ENCODE results near the gene SPATC1L.
"Not testable (repeated sequence)": the region's sequence is repeated elsewhere in the genome, so short reads cannot be mapped to it uniquely, and the experiment has no call there.

The SPATC1L gene

GRCh38 chr21:46147429-46147828, 36.8 kb downstream of the SPATC1L start:
- not testable (repeated sequence) for H3K4me3 Mint-ChIP-seq, ATAC-seq, H3K9me3 Mint-ChIP-seq, H3K27ac Mint-ChIP-seq, H3K36me3 Mint-ChIP-seq, H3K27me3 Mint-ChIP-seq
- peaks cover 15% of the 10 kb centered on the region for H3K4me1 Mint-ChIP-seq

DNA sequence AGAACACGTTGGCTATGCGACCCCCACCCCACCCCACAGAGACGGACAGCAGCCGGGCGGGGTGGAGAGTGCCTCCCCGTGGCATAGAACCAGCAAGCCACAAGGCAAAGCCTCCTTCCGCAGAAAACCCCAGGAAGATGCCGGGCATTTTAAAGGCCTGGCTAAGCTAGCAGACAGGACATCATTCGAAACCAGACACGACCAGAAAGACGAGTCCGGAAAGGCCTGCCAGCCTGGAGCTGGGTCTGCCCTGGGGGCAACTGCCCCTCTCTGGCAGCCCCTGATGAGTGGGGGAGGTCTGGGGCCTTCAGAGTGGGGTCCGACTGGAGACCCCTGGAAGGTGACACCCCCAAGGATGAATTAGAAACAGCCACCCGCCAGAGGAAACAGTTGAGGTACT, 37.4 kb downstream of the SPATC1L start:
- Mint-ChIP-seq H3K27me3 (no peaks in the 10 kb centered on the region), H3K4me1 (peaks cover 15% of the 10 kb centered on the region), H3K27ac (no peak overlapping the region), H3K36me3 (no peaks in the 10 kb centered on the region), H3K9me3 (no peaks in the 10 kb centered on the region), H3K4me3 (no peak overlapping the region)
- ATAC-seq: no peak

DNA sequence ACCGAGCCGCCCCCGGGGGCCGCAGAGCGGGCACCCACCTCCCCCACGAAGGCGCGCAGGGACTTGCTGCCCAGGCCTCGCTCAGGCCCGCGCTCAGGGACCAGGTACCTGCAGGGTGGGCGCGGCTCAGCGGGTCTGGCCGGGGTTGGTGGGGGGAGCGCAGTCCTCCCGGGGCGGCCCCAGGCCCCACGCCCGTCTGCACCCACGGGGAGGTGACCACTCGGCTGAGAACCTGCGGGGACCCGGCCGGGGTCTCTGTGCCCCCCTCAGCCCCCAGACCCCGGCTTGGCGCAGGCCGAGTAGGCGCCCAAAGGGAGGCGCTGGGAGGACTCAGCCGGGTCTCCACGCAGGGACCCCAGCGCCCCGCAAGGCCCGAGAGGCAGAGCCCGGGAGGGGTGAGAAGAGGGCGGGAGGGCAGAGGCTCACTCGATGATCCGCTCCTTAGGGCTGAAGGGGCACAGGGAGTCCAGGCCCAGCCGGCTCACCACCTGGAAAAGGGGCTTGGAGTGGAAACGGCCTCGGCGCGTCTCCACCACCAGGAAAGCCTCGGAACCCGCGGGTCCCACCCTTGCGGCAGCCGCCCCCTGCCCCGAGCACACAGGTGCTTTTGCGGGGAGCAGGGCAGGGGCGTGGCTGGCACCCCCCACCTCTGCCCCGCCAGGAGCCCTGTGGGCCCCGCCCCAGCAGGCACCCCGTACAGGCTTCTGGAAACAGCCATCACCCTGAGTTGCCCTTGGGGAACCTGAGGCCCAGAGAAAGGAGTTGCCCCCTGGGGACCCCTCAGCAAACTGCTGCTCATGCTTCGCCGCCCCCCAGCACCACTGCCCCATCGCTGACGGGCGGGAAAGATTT, 38.2 kb downstream of the SPATC1L start:
- no peaks in the 10 kb centered on the region for H3K27me3 Mint-ChIP-seq
- peak; percentile 46 for ATAC-seq
- no peaks in the 10 kb centered on the region for H3K36me3 Mint-ChIP-seq
- H3K9me3 Mint-ChIP-seq: no peaks in the 10 kb centered on the region
- no peak overlapping the region for H3K4me3 Mint-ChIP-seq
- H3K4me1 Mint-ChIP-seq: peaks cover 15% of the 10 kb centered on the region
- H3K27ac Mint-ChIP-seq: no peak overlapping the region

GRCh38 chr21:46145159-46145839, 39.0 kb downstream of the SPATC1L start:
- no peaks in the 10 kb centered on the region for H3K9me3 Mint-ChIP-seq
- no peaks in the 10 kb centered on the region for H3K27me3 Mint-ChIP-seq
- H3K36me3 Mint-ChIP-seq: no peaks in the 10 kb centered on the region
- no peak overlapping the region for H3K4me3 Mint-ChIP-seq
- H3K4me1 Mint-ChIP-seq: peaks cover 15% of the 10 kb centered on the region
- ATAC-seq: peak; percentile 69
- peak overlapping the region; percentile 95 for H3K27ac Mint-ChIP-seq

DNA sequence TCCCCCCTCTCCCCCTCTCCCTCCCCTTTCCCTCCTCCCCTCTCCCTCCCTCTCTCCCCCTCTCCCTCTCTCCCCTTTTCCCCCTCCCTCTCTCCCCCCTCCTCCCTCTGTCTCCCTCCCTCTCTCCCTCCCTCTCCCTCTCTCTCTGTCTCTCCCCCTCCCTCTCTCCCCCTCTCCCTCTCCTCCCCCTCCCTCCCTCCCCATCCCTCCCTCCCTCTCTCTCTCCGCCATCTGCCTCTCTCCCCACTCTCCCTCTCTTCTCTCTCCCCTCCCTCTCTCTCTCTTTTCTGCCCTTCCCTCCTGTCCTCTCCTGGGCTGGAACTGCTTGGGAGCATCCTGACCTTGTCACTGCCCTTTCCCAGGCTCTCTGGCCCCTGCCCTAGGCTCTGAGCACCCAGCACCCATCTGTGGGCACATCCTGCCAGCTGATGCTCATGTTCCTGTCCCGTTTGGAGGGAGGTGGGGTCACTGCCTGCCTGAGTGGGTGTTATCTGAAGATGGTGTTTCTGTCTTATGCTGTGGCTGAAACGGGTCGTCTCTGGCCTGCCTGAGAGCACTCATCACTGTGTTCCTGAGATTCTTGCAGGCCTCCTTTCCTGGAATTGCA, 39.7 kb downstream of the SPATC1L start:
- Mint-ChIP-seq H3K36me3 (no peaks in the 10 kb centered on the region), H3K4me1 (peaks cover 15% of the 10 kb centered on the region), H3K27me3 (no peaks in the 10 kb centered on the region), H3K9me3 (no peaks in the 10 kb centered on the region), H3K4me3 (peak overlapping the region; percentile 30), H3K27ac (peak overlapping the region; percentile 95)
- no peak for ATAC-seq

DNA sequence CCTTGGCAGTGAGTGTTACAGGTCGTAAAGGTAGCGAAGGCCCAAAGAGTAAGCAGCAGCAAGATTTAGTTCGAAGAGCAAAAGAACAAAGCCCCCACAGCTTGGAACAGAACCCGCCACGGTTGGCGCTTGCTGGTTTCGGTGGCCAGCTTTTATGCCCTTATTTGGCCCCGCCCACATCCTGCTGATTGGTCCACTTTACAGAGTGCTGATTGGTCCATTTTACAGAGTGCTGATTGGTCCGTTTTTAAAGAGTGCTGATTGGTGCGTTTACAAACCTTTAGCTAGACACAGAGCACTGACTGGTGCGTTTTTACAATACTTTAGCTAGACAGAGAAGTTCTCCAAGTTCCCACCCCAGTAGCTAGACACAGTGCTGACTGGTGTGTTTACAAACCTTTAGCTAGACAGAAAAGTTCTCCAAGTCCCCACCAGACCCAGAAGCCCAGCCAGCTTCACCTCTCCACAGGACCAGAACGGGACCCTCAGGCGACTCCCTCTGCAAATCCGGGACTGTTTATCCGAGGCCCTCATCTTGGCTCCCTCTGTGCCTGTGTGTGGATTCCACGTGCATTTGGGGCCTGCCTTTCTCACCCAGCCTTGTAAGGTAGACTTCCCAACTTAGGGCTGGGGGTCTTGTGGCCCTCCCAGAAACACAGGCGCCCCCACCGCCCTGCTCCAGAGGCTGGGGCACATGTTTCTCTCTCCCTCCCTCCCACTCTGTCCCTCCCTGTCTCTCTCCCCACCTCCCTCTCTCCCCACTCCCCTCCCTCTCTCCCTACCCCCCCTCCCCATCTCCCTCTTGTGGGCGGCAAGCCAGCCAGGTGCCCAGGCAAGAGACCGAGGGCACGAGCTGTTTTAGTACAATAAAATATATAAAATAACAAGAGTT, 41.4 kb downstream of the SPATC1L start:
- ATAC-seq: no peak
- no peaks in the 10 kb centered on the region for H3K9me3 Mint-ChIP-seq
- H3K4me3 Mint-ChIP-seq: no peak overlapping the region
- H3K4me1 Mint-ChIP-seq: peaks cover 15% of the 10 kb centered on the region
- H3K27ac Mint-ChIP-seq: peak overlapping the region; percentile 95
- H3K36me3 Mint-ChIP-seq: no peaks in the 10 kb centered on the region
- H3K27me3 Mint-ChIP-seq: peaks cover 3% of the 10 kb centered on the region

- Mint-ChIP-seq H3K27ac (no peak overlapping the region), H3K4me1 (peaks cover 15% of the 10 kb centered on the region), H3K27me3 (peaks cover 12% of the 10 kb centered on the region), H3K4me3 (no peak overlapping the region), H3K36me3 (no peaks in the 10 kb centered on the region), H3K9me3 (no peaks in the 10 kb centered on the region)
- ATAC-seq: no peak
Observed at GRCh38 chr21:46141767-46142581, 42.3 kb downstream of the SPATC1L start.

DNA sequence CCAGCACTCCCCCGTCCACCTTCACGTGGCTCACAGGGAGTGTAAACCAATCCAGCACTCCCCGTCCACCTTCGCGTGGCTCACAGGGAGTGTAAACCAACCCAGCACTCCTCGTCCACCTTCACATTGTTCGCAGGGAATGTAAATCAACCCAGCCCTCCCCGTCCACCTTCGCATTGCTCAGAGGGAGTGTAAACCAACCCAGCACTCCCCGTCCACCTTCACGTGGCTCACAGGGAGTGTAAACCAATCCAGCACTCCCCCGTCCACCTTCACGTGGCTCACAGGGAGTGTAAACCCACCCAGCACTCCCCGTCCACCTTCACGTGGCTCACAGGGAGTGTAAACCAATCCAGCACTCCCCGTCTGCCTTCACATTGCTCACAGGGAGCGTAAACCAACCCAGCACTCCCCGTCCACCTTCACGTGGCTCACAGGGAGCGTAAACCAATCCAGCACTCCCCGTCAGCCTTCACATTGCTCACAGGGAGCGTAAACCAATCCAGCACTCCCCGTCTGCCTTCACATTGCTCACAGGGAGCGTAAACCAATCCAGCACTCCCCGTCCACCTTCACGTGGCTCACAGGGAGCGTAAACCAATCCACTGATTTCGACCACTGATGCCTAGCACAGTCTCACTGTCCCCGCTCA, 43.8 kb downstream of the SPATC1L start:
- H3K36me3 Mint-ChIP-seq, H3K9me3 Mint-ChIP-seq, H3K4me3 Mint-ChIP-seq, H3K27ac Mint-ChIP-seq, ATAC-seq: not testable (repeated sequence)
- Mint-ChIP-seq H3K27me3 (peaks cover 26% of the 10 kb centered on the region), H3K4me1 (peaks cover 15% of the 10 kb centered on the region)

DNA sequence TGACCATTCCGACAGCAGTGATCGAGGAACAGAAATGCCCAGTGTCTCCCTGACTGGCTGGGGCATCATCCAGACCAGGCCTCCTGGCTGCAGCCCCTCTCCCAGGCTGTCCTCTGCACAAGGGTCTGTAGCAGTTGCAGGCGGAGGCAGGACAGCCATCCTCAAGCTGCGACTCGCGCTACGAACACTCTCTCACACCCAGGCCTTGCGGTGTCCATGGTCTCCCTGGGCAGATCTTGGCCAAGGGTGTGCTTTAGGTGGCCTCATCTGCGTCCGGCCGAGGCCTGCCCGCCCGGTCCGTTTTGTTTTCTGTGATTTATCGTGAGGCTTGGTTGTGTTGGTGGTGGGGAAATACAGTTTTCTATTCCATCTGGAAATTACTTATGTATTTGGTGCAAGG, 44.6 kb downstream of the SPATC1L start:
- no peak for ATAC-seq
- no peak overlapping the region for H3K4me3 Mint-ChIP-seq
- peaks cover 34% of the 10 kb centered on the region for H3K27me3 Mint-ChIP-seq
- no peak overlapping the region for H3K27ac Mint-ChIP-seq
- peaks cover 13% of the 10 kb centered on the region for H3K4me1 Mint-ChIP-seq
- no peaks in the 10 kb centered on the region for H3K9me3 Mint-ChIP-seq
- no peaks in the 10 kb centered on the region for H3K36me3 Mint-ChIP-seq

GRCh38 chr21:46138383-46138970, 45.8 kb downstream of the SPATC1L start:
- H3K9me3 Mint-ChIP-seq: no peaks in the 10 kb centered on the region
- H3K27ac Mint-ChIP-seq: no peak overlapping the region
- H3K4me3 Mint-ChIP-seq: no peak overlapping the region
- H3K27me3 Mint-ChIP-seq: peaks cover 34% of the 10 kb centered on the region
- no peak for ATAC-seq
- peaks cover under 1% of the 10 kb centered on the region for H3K4me1 Mint-ChIP-seq
- no peaks in the 10 kb centered on the region for H3K36me3 Mint-ChIP-seq

GRCh38 chr21:46137908-46138307, 46.4 kb downstream of the SPATC1L start:
- Mint-ChIP-seq H3K27me3 (peaks cover 34% of the 10 kb centered on the region), H3K9me3 (no peaks in the 10 kb centered on the region)

GRCh38 chr21:46136739-46137349, 47.4 kb downstream of the SPATC1L start:
- Mint-ChIP-seq H3K4me3 (no peak overlapping the region), H3K27ac (no peak overlapping the region), H3K36me3 (no peaks in the 10 kb centered on the region), H3K9me3 (no peaks in the 10 kb centered on the region), H3K4me1 (no peaks in the 10 kb centered on the region), H3K27me3 (peaks cover 34% of the 10 kb centered on the region)
- ATAC-seq: no peak

More at GRCh38 chr21:46137908-46138307, 46.4 kb downstream of the SPATC1L start:
- no peak overlapping the region for H3K4me3 Mint-ChIP-seq
- no peak for ATAC-seq
- no peaks in the 10 kb centered on the region for H3K4me1 Mint-ChIP-seq
- H3K27ac Mint-ChIP-seq: no peak overlapping the region
- no peaks in the 10 kb centered on the region for H3K36me3 Mint-ChIP-seq

- Mint-ChIP-seq H3K27me3 (peaks cover 34% of the 10 kb centered on the region), H3K9me3 (no peaks in the 10 kb centered on the region), H3K36me3 (no peaks in the 10 kb centered on the region), H3K27ac (no peak overlapping the region), H3K4me3 (no peak overlapping the region), H3K4me1 (no peaks in the 10 kb centered on the region)
- no peak for ATAC-seq
Observed at GRCh38 chr21:46135782-46136395, 48.4 kb downstream of the SPATC1L start.
